HEK293 (cell line): Measurements from ENCODE around the gene ARNT2.
"Not testable (repeated sequence)": the region's sequence is repeated elsewhere in the genome, so short reads cannot be mapped to it uniquely, and the experiment has no call there.

Experiments
- CTCF ChIP-seq: fragments of 450-650 bp; formaldehyde crosslinking; IDR thresholded peaks from 2 replicates; pipeline ENCODE4 v1.5.1; 2016; ENCODE audit warnings: missing biosample characterization, missing genetic modification characterization
- INSM2 ChIP-seq: fragments of 450-650 bp; formaldehyde crosslinking; IDR thresholded peaks from 2 replicates; pipeline ENCODE4 v1.5.1; 2016; ENCODE audit warnings: missing biosample characterization, missing genetic modification characterization
- TCF7L2 ChIP-seq: IDR thresholded peaks from 2 replicates; pipeline ENCODE4 v1.6.1; 2011; ENCODE audit warnings: low read depth, mild to moderate bottlenecking, inconsistent platforms, low read length, moderate library complexity, borderline replicate concordance
- YY1 ChIP-seq: fragments of 450-650 bp; formaldehyde crosslinking; IDR thresholded peaks from 2 replicates; pipeline ENCODE4 v1.5.1; 2018; ENCODE audit warnings: missing biosample characterization, missing genetic modification characterization
- ZBTB17 ChIP-seq: fragments of 450-650 bp; formaldehyde crosslinking; IDR thresholded peaks from 2 replicates; pipeline ENCODE4 v1.5.1; 2016; ENCODE audit warnings: missing biosample characterization, missing genetic modification characterization
- ZNF114 ChIP-seq: fragments of 450-650 bp; formaldehyde crosslinking; IDR thresholded peaks from 2 replicates; pipeline ENCODE4 v1.5.0; 2017; ENCODE audit warnings: missing biosample characterization, missing genetic modification characterization
- ZNF223 ChIP-seq: fragments of 450-650 bp; formaldehyde crosslinking; IDR thresholded peaks from 2 replicates; pipeline ENCODE4 v1.5.1; 2016; ENCODE audit warnings: missing biosample characterization, missing genetic modification characterization
- ZNF274 ChIP-seq, 2 experiments: fragments of 200-500 bp in 1 of 2; fragments of 450-650 bp in 1 of 2; sonication (Bioruptor generic) in 1 of 2; formaldehyde crosslinking in 1 of 2; IDR thresholded peaks; 2 replicates each; pipeline versions ENCODE4 v1.5.1 to v1.6.1; 2014 to 2016; ENCODE audit warnings: borderline replicate concordance in 1 of 2, inconsistent platforms in 1 of 2, low read length in 1 of 2, missing biosample characterization in 1 of 2, missing genetic modification characterization in 1 of 2

GRCh38 chr15:80510985-80511384 is 106.8 kb downstream of the ARNT2 start:
- not testable (repeated sequence) for TF ChIP-seq CTCF (tag by site-specific recombination); ZNF274 (IDR thresholded peaks at IDR 0.05; ENCODE audit: low read length); ZNF274 (tag by site-specific recombination; IDR thresholded peaks at IDR 0.05; ENCODE audit: borderline replicate concordance); ZNF114 (tag by site-specific recombination); INSM2 (tag by site-specific recombination); YY1 (tag by site-specific recombination); ZNF223 (tag by site-specific recombination); ZBTB17 (tag by site-specific recombination); TCF7L2
